ENCODE measurements around the gene VAPB. TPM values are rescaled to one million over a fixed set of nuclear protein-coding genes. Genes with fewer than 3 reads are reported as not detected.

The VAPB gene
- total RNA-seq, 1 donor from 2014 or later: 56.6 TPM

DNA sequence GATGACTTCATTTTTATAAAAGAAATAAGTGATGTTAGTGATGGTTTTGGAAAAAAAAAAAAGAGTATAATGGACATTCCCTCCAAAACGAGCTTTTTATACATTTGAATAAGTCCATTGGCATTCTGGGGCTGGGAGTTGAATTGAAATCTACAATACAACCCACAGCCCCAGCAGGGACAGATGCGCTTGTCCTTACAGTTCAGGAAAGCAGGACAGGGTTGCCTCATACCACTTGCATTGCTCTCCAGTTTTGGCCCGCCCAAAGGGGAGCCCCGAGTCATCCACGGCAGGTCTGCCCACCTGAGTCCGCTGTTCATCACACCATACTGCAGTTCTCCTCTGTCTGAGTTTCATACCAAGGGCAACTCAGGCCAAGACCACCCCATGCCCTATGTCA is 46.2 kb downstream of the VAPB start:
- DNase-seq (ENCODE audit: low read depth): no peak

DNA sequence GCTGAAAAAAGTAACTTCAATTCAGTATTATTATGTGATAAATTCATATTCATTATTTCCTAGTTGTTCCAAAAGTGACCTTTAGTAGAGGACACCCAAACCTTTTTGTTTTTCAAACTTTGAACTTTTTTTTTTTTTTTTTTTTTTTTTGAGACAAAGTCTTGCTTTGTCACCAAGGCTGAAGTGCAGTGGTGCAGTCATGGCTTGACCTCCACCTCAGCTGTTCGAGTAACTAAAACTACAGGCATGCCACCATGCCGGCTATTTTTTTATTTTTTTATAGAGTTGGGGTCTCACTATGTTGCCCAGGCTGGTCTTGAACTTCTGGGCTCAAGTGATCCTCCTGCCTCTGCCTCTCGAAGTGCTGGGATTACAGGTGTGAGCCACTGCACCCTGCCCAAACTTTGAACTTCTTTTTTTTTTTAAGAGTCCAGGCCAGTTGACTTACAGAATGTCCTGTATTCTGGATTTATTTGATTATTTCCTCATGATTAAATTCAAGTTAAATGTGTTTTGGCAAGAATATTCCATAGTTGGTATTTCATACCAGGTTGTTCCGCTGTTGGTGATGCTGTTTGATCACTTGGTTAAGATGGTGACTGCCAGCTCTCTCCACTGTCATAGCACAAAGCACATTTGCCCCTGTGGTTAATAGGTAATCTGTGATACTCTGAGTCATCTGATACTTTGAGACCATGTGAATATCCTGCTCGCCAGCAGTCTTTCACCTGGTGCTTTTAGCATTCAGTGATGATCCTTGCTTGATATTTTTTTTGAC is 48.0 kb downstream of the VAPB start:
- peak; percentile 88 for DNase-seq (ENCODE audit: low read depth)

DNA sequence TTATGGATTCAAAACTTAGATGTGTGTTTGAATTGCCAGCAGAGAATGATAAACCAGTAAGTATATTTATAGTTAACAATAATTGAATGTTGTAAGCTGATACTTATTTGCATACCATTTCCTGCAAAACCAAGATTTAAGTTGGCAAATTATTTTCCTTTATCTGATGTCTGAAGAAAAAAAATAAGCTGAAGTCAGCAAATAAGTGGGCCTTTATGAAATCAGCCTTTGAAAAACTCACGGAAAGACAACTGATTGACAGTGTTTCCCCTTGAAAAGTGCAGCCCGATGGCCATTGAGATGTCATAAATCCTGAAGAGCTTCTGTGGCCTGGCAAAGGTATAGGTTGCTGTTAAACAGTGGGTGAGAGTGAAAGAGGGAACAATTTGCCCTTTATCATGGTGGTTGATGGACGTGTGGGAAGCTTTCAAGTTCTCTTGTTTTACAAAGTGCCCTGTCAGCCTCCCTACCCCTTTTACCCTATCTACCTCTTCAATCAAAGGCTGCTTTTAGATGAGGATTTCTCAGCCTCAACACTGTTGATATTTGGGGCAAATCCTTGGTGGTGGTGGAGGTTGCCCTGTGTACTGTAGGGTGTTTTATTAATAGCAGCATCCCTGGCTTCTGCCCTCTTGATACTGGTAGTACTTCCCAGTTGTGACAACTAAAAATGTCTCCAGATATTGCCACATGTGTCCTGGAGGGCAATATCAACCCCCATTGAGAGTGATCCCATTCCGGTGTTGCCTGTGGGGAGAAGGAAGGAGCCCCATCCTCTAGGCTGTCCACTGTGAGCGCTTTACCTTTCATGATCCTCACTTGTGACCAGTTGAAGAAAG is 50.2 kb downstream of the VAPB start:
- DNase-seq (ENCODE audit: low read depth): no peak

DNA sequence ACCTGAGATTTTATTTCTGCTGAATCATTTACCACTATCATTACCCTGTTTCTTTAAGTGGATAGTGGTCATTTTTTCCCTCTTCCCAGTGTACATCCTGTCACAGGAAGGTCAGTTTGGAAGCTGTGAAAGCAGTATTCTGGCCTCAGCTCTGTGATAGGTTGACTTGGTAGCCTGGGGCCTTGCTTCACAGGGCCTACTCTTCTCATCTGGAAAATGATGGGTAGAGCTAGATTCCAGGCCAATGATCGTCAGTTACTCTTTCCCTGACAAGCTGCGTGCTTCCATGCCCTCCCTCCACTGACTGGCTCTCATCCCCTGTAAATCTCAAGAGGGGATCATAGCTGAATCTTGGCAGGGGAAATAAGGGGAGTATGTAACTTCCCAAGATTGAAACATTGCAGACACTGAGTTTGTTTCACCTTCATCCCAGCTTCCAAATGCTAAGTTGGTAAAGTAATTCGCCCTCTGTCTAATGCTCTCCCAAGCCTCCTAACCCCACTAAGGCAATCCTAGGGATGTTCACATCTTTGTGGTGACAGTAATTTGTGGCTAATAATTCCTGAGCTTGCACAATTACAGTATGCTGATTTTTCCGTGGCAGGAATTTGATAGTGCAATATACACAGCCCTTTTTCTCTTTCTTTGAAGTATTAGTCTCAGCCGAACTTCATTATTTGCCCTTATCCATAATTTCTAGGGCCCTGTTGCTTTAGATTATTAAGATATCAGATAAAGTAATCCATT is 51.2 kb downstream of the VAPB start:
- DNase-seq (ENCODE audit: low read depth): no peak

DNA sequence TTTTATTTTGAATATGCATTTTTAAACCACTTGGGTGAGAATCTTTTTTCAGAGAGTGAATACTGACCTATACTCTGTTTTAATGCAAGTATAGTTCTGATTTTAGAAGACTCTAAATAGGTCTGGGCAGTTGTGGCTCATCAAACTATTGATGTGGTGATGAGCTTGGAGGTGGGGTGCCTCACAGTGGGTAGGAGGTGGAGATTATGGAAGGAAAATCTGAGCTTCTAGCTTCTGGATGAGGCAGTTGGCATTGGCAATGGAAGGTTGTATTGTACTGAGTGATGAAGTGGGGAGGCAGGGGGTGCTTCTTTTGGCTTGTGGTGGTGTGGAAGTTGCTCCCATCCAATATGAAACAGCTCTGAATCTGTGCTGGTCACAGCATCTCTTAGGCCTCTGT is 52.7 kb downstream of the VAPB start:
- no peak for DNase-seq (ENCODE audit: low read depth)

DNA sequence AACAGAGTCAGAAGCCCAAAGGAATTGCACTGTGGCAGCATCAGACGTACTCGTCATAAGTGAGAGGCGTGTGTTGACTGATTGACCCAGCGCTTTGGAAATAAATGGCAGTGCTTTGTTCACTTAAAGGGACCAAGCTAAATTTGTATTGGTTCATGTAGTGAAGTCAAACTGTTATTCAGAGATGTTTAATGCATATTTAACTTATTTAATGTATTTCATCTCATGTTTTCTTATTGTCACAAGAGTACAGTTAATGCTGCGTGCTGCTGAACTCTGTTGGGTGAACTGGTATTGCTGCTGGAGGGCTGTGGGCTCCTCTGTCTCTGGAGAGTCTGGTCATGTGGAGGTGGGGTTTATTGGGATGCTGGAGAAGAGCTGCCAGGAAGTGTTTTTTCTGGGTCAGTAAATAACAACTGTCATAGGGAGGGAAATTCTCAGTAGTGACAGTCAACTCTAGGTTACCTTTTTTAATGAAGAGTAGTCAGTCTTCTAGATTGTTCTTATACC is 55.8 kb downstream of the VAPB start:
- DNase-seq (ENCODE audit: low read depth): no peak

DNA sequence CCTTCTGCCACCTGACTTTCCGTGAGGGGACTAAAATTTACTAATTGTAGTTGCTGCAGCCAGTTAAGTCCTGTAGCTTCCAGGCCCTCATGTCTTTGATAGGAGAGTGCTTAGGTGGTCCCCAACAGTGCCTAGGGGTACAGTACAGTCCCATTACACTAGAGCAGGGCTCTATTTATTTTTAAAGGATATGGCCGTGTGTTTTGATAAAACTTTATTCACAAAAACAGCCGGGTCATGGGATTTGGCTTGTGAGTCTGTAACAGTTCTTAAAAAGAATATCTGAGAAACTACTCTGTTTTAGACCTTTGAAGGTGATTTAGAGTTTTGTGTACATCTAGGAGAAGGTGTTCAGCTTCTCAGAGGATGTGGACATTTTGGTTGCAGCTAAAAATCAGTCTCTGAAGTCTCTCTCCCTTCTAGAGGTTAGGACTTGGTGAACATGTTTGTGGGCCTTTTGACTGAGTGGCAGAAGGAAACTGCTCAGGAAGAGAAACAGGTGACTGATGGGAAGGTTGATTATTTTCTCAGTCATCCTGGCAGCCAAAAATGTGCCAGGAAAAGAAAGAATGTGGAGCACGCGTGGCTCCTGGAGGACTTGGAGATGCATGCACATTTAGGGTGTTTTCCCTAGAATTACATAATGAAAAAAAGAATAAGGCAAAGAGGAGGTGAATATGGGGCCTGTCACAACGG is 57.4 kb downstream of the VAPB start:
- DNase-seq (ENCODE audit: low read depth): no peak

DNA sequence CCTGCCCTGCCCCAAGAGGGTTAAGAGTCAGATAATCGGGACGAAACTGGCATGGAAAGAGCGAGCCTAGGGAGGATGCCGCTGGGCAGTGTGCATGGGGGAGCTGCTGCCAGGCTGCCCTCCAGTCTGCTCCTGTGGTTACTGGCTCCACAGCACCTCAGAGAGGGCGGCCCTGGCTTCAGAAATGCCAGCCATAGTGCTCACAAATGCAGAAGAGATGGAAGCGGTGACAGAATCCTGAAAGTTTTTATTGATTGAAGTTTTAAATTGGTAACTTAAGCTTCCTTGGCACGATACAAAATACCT is 57.9 kb downstream of the VAPB start:
- DNase-seq (ENCODE audit: low read depth): no peak

DNA sequence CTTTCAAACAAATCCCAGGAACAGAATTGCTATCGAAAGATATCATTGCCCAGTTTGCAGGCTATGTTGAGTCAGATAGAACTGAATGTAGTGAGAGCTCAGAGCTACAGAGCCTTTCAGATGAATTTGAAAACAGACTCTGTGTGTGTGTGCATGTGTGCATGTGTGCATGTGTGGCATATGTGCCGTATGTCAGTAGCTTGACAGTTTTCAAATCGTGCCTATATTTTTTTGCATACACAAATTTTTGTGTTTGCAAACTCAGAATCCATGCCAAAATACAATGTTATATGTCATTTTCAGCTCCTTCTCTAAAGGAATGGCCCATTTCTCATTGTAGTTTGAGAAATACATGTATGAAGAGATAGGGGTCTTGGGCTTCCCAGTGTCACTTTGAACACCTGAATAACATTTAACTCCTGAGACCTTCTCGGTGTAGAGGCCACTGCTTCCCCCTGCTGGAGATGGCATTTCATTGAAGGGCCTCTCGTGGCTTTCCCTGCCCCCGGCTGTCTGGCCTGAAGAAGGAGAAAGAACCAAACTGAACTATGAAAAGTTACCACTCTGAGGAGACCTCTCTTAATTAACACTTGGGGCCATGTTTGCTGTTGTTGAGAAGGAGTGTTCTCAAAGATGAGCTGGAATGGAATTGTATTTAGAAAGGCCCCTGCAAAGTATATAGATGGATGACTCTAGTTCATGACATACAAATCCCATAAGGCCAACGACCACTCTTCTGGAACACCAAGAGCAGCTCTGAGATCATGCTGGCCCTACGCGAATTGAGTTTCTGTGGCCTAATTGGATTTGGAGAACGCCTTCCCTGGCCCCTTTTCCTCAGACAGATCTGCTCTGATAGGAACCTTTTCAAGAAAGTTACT is 58.7 kb downstream of the VAPB start:
- DNase-seq (ENCODE audit: low read depth): peak; percentile 51

DNA sequence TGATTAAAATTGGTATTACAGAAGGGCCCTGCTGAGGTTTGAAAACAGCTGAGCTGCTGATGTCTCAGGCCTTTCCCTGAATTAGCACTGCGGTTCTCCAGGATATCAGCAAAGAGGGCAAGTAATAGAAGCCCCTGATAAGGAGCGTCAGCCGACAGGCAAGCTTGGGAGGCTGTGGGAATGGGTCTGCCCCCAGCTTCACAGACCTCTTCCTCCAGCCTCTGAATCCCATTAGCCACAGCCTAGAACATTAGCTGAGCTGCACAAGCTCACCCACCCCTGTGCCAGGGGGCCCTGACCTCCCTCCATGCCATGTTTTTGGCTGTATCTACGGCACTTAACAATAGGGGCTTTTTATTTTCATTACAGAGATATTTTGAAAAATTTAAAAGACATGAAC is 59.9 kb downstream of the VAPB start:
- no peak for DNase-seq (ENCODE audit: low read depth)

DNA sequence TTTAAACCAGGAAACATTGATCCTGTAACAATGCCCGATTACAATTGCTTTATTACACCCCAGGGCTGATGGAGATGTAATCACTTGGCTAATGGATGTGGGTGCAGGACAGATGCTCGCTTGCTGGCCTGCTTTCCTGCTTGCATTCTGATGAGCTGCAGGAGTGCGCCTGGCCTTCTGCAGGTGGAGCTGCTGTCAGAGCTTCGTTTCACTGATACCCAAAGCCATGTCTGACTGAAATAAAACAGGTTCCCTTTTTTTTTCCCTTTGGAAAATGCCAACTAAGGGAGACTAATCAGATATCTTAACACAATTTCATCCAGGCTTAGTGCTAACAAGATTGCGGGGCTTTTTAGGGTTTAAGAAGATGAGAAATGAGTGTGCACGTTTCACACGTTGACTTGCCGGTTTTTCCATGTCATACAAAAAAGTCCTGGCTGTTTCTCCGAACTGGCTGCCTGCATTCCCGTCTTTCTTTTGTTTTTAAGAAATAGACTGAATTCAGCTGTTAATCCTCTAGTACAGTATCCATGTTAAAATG is 60.7 kb downstream of the VAPB start:
- DNase-seq (ENCODE audit: low read depth): no peak

DNA sequence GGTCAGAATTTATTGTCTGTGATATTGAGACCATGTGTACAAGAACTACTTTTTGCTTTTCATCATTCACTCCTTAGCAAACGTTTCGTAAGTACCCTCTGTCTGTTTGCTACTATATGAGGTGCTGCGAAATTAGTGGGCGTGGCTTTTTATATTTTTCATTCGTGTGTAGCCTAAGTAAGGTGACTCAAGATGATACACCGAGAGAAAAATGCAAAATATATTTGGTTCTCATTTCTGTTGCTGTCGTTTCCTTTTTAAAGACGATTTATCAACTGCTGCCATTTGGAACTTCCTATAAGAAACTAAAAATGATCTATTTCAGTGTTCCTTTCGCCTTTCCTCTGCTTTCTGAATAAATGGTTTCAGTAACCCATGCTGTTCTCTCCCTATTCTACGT is 61.2 kb downstream of the VAPB start:
- no peak for DNase-seq (ENCODE audit: low read depth)

DNA sequence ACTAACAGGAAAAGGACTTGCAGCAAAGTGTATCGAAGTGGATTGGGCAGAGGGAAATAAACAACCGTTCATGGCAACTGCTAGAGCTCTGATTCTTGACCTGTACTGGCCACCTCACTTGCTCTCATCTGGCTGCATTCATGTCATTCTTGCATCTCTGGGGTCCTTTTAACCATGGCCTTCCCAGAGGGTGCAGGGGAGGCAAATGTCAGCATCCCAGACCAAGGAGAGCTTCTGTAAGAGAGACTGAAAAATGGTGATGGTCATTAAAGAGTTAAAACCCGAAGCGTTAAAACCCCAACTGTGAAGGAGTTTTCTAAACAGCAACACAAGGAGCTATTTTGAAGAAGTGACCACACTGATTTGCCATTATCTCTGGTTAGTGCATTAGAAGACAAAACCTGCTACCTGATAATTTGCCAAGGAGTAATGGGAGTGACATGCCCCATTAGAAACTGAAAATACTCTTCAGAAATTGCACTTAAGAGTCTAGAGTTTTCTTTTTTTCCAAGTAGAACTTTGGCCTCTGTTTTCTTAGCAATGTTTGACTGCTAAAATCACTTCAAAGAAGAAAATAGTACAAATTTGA is 63.7 kb downstream of the VAPB start:
- no peak for DNase-seq (ENCODE audit: low read depth)

DNA sequence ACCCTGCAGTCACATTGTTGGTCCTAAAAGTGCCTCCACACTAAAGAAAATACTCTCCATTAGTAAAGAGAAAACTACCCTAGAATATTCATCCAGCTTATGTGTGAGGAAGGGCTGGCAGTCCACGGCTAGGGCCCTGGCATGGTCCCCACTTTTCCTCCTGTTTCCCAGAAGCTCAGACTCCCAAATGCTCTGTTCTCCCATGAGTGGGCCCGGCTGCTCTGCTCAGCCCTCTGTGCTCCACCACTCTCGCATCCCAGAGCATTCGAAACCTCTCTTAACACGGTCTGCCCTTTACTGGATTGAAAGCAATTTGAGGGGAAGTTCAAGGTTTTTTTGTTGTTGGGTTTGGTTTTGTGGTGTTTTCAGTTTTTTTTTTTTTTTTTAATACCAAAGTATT is 64.4 kb downstream of the VAPB start:
- DNase-seq (ENCODE audit: low read depth): no peak

DNA sequence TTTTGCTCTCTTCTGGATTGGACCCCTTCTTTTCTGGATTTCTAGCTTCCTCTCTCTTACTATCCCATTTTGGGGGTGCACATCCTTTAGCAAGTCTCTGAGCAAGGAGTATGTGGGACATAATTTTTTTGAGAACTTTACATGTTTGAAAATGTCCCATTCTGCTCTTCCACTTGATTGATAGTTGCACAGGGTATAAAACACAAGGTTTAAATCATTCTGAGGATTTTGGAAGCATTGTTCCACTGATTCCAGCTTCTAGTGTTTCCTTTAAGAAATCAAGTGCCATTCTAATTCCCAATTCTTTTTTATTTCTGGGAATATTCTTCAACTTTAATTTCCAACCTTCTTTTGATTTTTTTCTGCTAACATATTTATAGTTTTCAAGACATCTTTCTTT is 65.4 kb downstream of the VAPB start:
- no peak for DNase-seq (ENCODE audit: low read depth)

DNA sequence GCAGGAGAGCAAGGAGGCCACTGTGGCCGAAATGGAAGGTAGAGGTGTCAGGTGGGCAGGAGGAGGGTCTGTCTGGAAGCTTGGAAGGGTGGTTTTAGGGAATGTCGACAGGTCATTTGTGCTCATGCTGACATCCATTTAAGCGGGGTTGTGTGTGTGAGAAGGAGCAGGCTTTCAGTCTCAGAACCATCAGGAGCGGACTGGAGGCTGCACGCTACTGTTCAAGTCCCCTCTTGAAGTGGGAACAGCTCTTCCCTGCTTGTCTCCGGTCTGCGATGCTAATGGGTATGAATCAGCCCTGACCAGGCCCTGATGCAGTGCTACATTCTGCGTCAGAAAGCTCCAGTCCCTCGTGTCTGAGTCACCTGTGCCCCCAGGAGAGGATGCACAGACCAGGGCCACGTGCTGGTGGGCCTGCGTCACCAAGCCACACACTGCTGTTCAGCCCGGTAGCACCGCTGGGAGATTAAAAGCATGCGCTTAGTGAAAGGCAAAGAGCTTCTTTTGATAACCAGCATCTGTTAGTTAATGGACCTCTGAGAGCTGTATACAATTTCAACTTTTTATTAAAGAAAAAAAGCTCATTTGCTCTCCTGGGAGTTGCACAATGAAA is 68.2 kb downstream of the VAPB start:
- DNase-seq (ENCODE audit: low read depth): no peak

DNA sequence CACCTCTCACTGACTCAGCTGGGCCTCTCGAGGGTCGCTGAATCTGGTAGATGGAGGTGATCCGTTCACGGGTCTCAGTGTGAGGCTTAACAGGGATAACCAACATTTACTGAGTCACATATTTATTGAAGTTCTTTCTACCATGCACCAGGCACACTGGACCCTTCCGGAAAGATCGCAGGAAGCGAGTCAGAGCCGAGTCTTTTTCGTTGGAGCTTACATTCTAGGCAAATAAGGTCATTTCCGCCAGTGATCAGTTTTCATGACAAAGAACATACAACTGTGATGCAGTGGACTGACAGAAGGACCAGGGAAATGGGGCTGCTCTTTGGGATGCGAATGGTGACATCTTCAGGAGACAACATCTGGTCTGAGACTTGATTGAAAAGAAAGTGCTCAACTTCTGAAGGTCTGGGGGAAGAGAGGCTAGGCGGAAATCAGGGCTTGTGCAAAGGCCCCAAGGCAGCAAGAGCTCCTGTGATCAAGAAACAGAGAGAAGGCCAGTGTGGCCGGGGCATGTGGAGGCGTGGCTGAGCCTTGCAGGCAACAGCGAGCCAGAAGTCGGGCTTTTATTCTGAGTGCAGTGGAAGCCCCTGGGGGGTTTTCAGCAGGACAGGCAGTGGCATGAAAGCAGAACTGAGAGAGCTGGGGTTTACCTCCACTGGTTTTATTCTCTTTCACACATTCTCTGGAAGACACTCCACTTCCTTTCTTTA is 69.5 kb downstream of the VAPB start:
- DNase-seq (ENCODE audit: low read depth): no peak

DNA sequence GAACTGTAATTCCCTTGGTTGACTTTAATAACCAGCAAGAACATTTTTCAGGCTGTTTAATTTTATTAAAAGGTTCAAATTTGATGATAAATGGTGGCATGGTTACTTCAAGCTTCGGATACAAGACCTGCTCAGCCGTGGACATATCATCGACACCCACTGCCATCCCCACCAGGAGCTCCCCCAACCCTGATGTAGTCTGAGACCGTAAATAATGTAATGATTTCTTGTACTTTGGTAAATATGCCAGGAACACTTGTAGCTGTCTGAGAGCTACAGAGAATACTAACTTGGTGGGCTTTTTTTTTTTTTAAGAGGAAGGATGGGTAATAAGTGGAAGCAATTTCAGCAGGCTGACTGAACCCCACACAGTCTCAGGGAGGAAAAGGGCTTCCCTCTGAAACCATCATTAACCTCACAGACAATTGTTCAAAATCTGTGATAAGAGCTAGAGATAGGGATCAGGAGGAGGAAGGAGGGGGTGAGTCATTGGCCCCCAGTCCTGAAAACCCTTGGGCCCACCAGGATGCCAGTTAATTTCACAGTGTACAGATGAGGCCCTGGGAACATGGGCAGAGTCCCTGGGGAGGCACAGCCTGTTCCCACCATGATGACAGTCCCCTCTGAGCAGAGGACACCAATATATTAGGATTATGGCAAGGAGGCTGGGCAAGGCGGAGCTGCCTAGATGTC is 70.2 kb downstream of the VAPB start:
- no peak for DNase-seq (ENCODE audit: low read depth)

DNA sequence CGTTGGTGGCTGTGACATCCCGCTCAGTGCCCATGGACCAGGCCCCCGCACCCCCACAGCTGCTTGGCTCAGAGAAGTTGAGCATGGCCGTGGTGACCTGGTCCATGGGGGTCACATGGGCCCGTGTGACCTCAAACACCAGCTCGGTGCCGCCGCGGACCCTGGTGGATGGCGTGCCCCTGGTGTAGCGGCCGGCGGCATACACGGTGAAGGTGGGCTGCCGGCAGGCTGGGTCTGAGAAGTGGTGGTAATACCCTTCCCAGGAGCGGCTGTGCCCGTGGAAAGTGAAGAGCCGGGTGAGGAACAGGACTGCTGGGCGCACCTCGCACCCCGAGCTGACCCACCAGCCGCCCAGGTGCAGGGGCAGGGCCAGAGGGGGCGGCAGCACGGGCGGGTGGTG is 72.1 kb downstream of the VAPB start:
- DNase-seq (ENCODE audit: low read depth): no peak

All from renal cortical epithelial cell (primary cell).